SK-N-SH (cell line): ENCODE data around the gene ITM2B. TPM values are rescaled to one million over a fixed set of nuclear protein-coding genes. Genes with fewer than 3 reads are reported as not detected.

ENCODE experiments used
- CTCF ChIA-PET: fragments of 300-600, 350-600 bp; formaldehyde crosslinking; extraction: SDS; loops from one replicate; lab custom pipeline; 2021; lab: Yijun Ruan, JAX
- POLR2A ChIA-PET: fragments of 350-600 bp; sonication (Branson Sonifier 250); formaldehyde crosslinking; extraction: SDS; loops from one replicate; lab custom pipeline; 2020; ENCODE audit warnings: antibody characterized with exemption, inconsistent platforms; lab: Yijun Ruan, JAX
- DNase-seq: peaks from one replicate; pipeline ENCODE4 v3.0.0; 2012
- H2AFZ ChIP-seq: fragments of 200-600 bp; sonication (generic); 2 replicates; pipeline ENCODE4 v1.8.1; 2016; ENCODE audit warnings: antibody characterized with exemption, mild to moderate bottlenecking, low read depth
- H3F3A ChIP-seq: fragments of 200-600 bp; sonication (generic); replicated peaks from 2 replicates; pipeline ENCODE3; 2016; ENCODE audit warnings: antibody characterized with exemption, mild to moderate bottlenecking; ENCODE audit not compliant: insufficient read depth
- H3K27ac ChIP-seq, 2 experiments: fragments of 200-500 bp in 1 of 2; fragments of 200-600 bp in 1 of 2; sonication (Bioruptor generic) in 1 of 2; sonication (generic), shearing (Covaris generic) in 1 of 2; 2 replicates each; pipeline versions ENCODE4 v1.5.1 to v1.6.1; 2014 to 2016; ENCODE audit warnings: low read depth in 2 of 2, inconsistent platforms in 1 of 2, low read length in 1 of 2, mild to moderate bottlenecking in 1 of 2, mixed read lengths in 1 of 2
- H3K27me3 ChIP-seq: fragments of 200-600 bp; sonication (generic), shearing (Covaris generic); 2 replicates; pipeline ENCODE4 v1.6.1; 2016; ENCODE audit warnings: mixed run types; ENCODE audit not compliant: insufficient read depth
- H3K36me3 ChIP-seq, 2 experiments: fragments of 200-500 bp in 1 of 2; fragments of 200-600 bp in 1 of 2; sonication (Bioruptor generic) in 1 of 2; sonication (generic) in 1 of 2; replicated peaks in 1 of 2; 2 replicates each; pipeline versions ENCODE3 to v1.5.1; 2014 to 2016; ENCODE audit warnings: low read length in 1 of 2, mild to moderate bottlenecking in 1 of 2; ENCODE audit not compliant: insufficient read depth in 2 of 2, control insufficient read depth in 1 of 2
- H3K4me1 ChIP-seq, 2 experiments: fragments of 200-500 bp in 1 of 2; fragments of 200-600 bp in 1 of 2; sonication (Bioruptor generic) in 1 of 2; sonication (generic), shearing (Covaris generic) in 1 of 2; 2 replicates each; pipeline versions ENCODE4 v1.5.1 to v1.6.1; 2014 to 2016; ENCODE audit warnings: low read depth in 1 of 2, low read length in 1 of 2, mixed run types in 1 of 2; ENCODE audit not compliant: insufficient read depth in 2 of 2, control insufficient read depth in 1 of 2
- H3K4me2 ChIP-seq: fragments of 200-600 bp; sonication (generic), shearing (Covaris generic); 2 replicates; pipeline ENCODE4 v1.6.1; 2017; ENCODE audit warnings: mixed run types
- H3K4me3 ChIP-seq, 2 experiments: fragments of 200-500 bp in 1 of 2; fragments of 200-600 bp in 1 of 2; sonication (Bioruptor generic) in 1 of 2; sonication (generic), shearing (Covaris generic) in 1 of 2; 2 replicates each; pipeline versions ENCODE4 v1.5.1 to v1.8.1; 2014 to 2016; ENCODE audit warnings: low read depth in 2 of 2, inconsistent platforms in 1 of 2, low read length in 1 of 2, mild to moderate bottlenecking in 1 of 2, mixed read lengths in 1 of 2, moderate library complexity in 1 of 2
- H3K79me2 ChIP-seq: fragments of 200-600 bp; sonication (generic); 2 replicates; pipeline ENCODE4 v1.8.1; 2017; ENCODE audit warnings: mild to moderate bottlenecking; ENCODE audit not compliant: insufficient read depth
- H3K9ac ChIP-seq: fragments of 200-600 bp; sonication (generic); 2 replicates; pipeline ENCODE4 v1.6.1; 2017; ENCODE audit warnings: mixed run types
- H3K9me2 ChIP-seq: fragments of 200-600 bp; sonication (generic); 2 replicates; pipeline ENCODE4 v1.6.1; 2017; ENCODE audit warnings: mixed run types
- H3K9me3 ChIP-seq: fragments of 200-600 bp; sonication (generic); 2 replicates; pipeline ENCODE4 v1.6.1; 2017; ENCODE audit warnings: mixed run types, mild to moderate bottlenecking, moderate library complexity
- H4K20me1 ChIP-seq: fragments of 200-600 bp; sonication (generic); 2 replicates; pipeline ENCODE4 v1.6.1; 2017; ENCODE audit warnings: mild to moderate bottlenecking, mixed run types; ENCODE audit not compliant: insufficient read depth
- CHD2 ChIP-seq: fragments of 150-350 bp; IDR thresholded peaks from 2 replicates; pipeline ENCODE4 v1.6.1; 2018; ENCODE audit warnings: low read length; ENCODE audit not compliant: partially characterized antibody
- ELF1 ChIP-seq: IDR thresholded peaks from 2 replicates; pipeline ENCODE4 v1.4.0; 2012
- FOSL2 ChIP-seq: IDR thresholded peaks from 2 replicates; pipeline ENCODE4 v1.4.0; 2012; ENCODE audit warnings: low read depth, mild to moderate bottlenecking, moderate library complexity, borderline replicate concordance
- MEF2A ChIP-seq: IDR thresholded peaks from 2 replicates; pipeline ENCODE4 v1.4.0; 2012; ENCODE audit warnings: low read depth, borderline replicate concordance
- MXI1 ChIP-seq: IDR thresholded peaks from 2 replicates; pipeline ENCODE4 v1.6.1; 2012; ENCODE audit warnings: mild to moderate bottlenecking, low read depth, low read length, improper control_type of control experiment
- RCOR1 ChIP-seq: fragments of 150-350 bp; IDR thresholded peaks from 2 replicates; pipeline ENCODE4 v1.6.1; 2017; ENCODE audit warnings: antibody characterized with exemption, low read length
- TCF12 ChIP-seq: IDR thresholded peaks from 2 replicates; pipeline ENCODE4 v1.4.0; 2012
- WGBS: methylation state at CpG from one replicate; pipeline ENCODE4 v1.1.6; 2017; ENCODE audit warnings: low lambda C conversion rate; 5-methylcytosine and 5-hydroxymethylcytosine counted together
- polyA plus RNA-seq, 3 experiments: library from polyadenylated mRNA; depleted of rRNA; stranded (reverse); fragments of >200 nt; gene quantifications; 2 replicates each; pipeline ENCODE4 v1.2.3, GENCODE V29; 2012
- TF ChIP-seq, protein P1 (sequence below): IDR thresholded peaks from 2 replicates; pipeline ENCODE4 v1.6.1; 2012; ENCODE audit warnings: mild to moderate bottlenecking, low read depth, low read length, moderate library complexity

The ITM2B gene
- polyA plus RNA-seq, 1 of the 3 experiments (the other 2 are of a cell fraction), result 184 TPM

DNA sequence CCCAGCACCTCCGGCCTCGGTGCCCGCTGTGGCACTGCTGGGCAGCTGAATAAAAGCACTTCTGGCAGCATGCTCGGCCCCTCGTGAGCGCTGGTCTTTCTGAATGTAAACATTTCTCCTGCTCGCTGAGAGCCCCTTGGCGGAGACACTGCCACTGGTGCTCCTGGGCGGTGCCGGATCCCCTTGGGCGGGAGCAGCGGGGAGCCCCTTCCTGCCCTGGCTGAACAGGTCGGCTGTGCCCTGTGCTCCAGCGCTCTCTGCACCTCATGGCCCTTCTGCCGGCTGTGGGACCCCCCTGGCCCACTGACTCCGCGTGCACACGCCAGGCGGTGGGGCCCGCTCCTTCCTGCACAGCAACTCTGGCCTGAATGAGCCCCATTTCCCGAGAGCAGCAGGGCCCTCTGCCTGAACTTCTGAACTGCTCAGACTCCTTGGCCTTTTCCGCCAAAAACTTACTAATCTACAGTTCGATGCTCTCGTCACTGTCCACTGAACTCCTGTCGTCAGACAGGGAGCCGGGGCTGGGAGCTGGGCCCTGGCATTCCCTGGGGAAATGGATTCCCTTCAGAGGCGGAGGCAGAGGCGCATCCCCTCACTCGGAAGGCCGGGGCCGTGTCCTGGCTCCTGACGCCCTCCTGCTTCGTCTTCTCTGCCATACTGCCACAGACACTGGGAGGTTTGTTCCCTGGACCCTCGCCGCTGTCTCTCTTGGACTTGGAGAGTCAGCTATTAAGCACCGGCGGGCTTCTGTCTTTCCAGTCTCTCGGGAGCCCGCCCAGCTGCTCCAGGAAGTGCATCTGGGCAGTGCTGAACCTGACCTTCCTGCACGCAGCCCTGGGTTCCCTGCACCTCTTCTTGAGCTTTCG lies 84.7 kb downstream of the ITM2B start (continued):
- no peak for TF ChIP-seq FOSL2
- TF ChIP-seq CHD2, result no peak
- TF ChIP-seq, protein P1, sequence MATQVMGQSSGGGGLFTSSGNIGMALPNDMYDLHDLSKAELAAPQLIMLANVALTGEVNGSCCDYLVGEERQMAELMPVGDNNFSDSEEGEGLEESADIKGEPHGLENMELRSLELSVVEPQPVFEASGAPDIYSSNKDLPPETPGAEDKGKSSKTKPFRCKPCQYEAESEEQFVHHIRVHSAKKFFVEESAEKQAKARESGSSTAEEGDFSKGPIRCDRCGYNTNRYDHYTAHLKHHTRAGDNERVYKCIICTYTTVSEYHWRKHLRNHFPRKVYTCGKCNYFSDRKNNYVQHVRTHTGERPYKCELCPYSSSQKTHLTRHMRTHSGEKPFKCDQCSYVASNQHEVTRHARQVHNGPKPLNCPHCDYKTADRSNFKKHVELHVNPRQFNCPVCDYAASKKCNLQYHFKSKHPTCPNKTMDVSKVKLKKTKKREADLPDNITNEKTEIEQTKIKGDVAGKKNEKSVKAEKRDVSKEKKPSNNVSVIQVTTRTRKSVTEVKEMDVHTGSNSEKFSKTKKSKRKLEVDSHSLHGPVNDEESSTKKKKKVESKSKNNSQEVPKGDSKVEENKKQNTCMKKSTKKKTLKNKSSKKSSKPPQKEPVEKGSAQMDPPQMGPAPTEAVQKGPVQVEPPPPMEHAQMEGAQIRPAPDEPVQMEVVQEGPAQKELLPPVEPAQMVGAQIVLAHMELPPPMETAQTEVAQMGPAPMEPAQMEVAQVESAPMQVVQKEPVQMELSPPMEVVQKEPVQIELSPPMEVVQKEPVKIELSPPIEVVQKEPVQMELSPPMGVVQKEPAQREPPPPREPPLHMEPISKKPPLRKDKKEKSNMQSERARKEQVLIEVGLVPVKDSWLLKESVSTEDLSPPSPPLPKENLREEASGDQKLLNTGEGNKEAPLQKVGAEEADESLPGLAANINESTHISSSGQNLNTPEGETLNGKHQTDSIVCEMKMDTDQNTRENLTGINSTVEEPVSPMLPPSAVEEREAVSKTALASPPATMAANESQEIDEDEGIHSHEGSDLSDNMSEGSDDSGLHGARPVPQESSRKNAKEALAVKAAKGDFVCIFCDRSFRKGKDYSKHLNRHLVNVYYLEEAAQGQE, result no peak
- TF ChIP-seq TCF12, result no peak
- no peak for TF ChIP-seq ELF1

- no peak overlapping the region for H3K27ac ChIP-seq
- no peak overlapping the region for H3K9ac ChIP-seq
- no peaks in the 10 kb centered on the region for H3K27me3 ChIP-seq
- peaks cover 58% of the 10 kb centered on the region for H3K79me2 ChIP-seq
- H3K9me2 ChIP-seq, result no peaks in the 10 kb centered on the region
- ChIA-PET POLR2A (no interaction called here), CTCF (no interaction called here)
- no peaks in the 10 kb centered on the region for H4K20me1 ChIP-seq
- H3F3A ChIP-seq, result no peaks in the 10 kb centered on the region
- H3K36me3 ChIP-seq, result peaks cover 12 to 27% of the 10 kb centered on the region in 2 experiments
- no peak overlapping the region for H3K4me2 ChIP-seq
- H3K4me3 ChIP-seq, result no peak overlapping the region
- no peak for TF ChIP-seq MXI1
- no peak for DNase-seq
- H3K9me3 ChIP-seq, result peaks cover 10% of the 10 kb centered on the region; the same call in 1 of the 2 replicates
- H3K4me1 ChIP-seq, result no peaks in the 10 kb centered on the region
- H2AFZ ChIP-seq, result no peak overlapping the region
- whole genome bisulfite sequencing, result 98% methylated on average over 28 of the region's 28 CpGs
Measured at GRCh38 chr13:48318377-48318811, 85.4 kb downstream of the ITM2B start.

GRCh38 chr13:48318821-48319511 lies 86.0 kb downstream of the ITM2B start:
- CTCF ChIA-PET, result no interaction called here
- Histone ChIP-seq H3K36me3 (peaks cover 12 to 28% of the 10 kb centered on the region in 2 experiments), H3K4me2 (no peak overlapping the region), H4K20me1 (no peaks in the 10 kb centered on the region), H3K9me2 (no peaks in the 10 kb centered on the region), H3F3A (no peaks in the 10 kb centered on the region), H2AFZ (no peak overlapping the region), H3K4me3 (no peak overlapping the region), H3K9ac (no peak overlapping the region), H3K27ac (no peak overlapping the region), H3K4me1 (no peaks in the 10 kb centered on the region), H3K27me3 (no peaks in the 10 kb centered on the region), H3K79me2 (peaks cover 57% of the 10 kb centered on the region), H3K9me3 (peaks cover 10% of the 10 kb centered on the region; the same call in 1 of the 2 replicates)
- no peak for TF ChIP-seq RCOR1
- no peak for TF ChIP-seq MEF2A
- DNase-seq, result no peak
- WGBS, result 98% methylated on average over 33 of the region's 47 CpGs
- POLR2A ChIA-PET, result no interaction called here

Other genes starting within 250 kb of the ITM2B start
- gene SUCLA2, start 231.9 kb upstream of the ITM2B start, polyA plus RNA-seq (2012; rRNA removed), result 24.8 and 29.7 TPM in 2 replicates
- 11.9 and 13.8 TPM in 2 replicates for gene NUDT15, start 195.5 kb upstream of the ITM2B start, polyA plus RNA-seq (2012; rRNA removed)
- 42.2 and 56.9 TPM in 2 replicates for gene MED4, start 138.1 kb upstream of the ITM2B start, polyA plus RNA-seq (2012; rRNA removed)
- 11.5 and 13.0 TPM in 2 replicates for gene RB1, start 70.5 kb downstream of the ITM2B start, polyA plus RNA-seq (2012; rRNA removed)
- 0.03 TPM in 1 of 2 replicates, not detected in the other for gene LPAR6, start 179.9 kb downstream of the ITM2B start, polyA plus RNA-seq (2012; rRNA removed)